Kasumi-1 (cell line): ENCODE measurements around the gene ARIH1.
A peak's percentile ranks its signal among the peaks of the same experiment; 100 is the strongest.

Experiments
- DNase-seq, 2 experiments: peaks; one replicate each; lab custom pipeline; 2025; lab: John Stamatoyannopoulos, UW

Gene ARIH1

GRCh38 chr15:72487070-72487797, 13.1 kb downstream of the ARIH1 start:
- DNase-seq = no peak

GRCh38 chr15:72488558-72488957, 14.4 kb downstream of the ARIH1 start:
- no peak for DNase-seq

GRCh38 chr15:72489943-72490554, 15.9 kb downstream of the ARIH1 start:
- DNase-seq = no peak

GRCh38 chr15:72491768-72492167, 17.6 kb downstream of the ARIH1 start:
- DNase-seq = no peak

- DNase-seq = no peak
These were observed 18.6 kb downstream of the ARIH1 start for GRCh38 chr15:72492733-72493132.

GRCh38 chr15:72493220-72493619, 19.1 kb downstream of the ARIH1 start:
- no peak for DNase-seq

- DNase-seq = no peak
These were observed 20.9 kb downstream of the ARIH1 start for GRCh38 chr15:72495007-72495406.

- no peak for DNase-seq
These were observed 22.7 kb downstream of the ARIH1 start for GRCh38 chr15:72496783-72497182.

- DNase-seq = no peak
These were observed 23.3 kb downstream of the ARIH1 start for GRCh38 chr15:72497402-72497801.

- no peak for DNase-seq
These were observed 28.2 kb downstream of the ARIH1 start for GRCh38 chr15:72502220-72502809.

GRCh38 chr15:72503147-72503546, 29.0 kb downstream of the ARIH1 start:
- DNase-seq = peak; percentile 37 to 38

GRCh38 chr15:72507402-72508092, 33.4 kb downstream of the ARIH1 start:
- no peak for DNase-seq

- no peak for DNase-seq
These were observed 35.4 kb downstream of the ARIH1 start for GRCh38 chr15:72509484-72509883.

GRCh38 chr15:72511536-72511935, 37.4 kb downstream of the ARIH1 start:
- no peak for DNase-seq

- no peak for DNase-seq
These were observed 41.7 kb downstream of the ARIH1 start for GRCh38 chr15:72515591-72516389.

- DNase-seq = no peak
These were observed 42.6 kb downstream of the ARIH1 start for GRCh38 chr15:72516777-72517176.

GRCh38 chr15:72521682-72522081, 47.6 kb downstream of the ARIH1 start:
- DNase-seq = no peak

GRCh38 chr15:72532991-72533601, 59.0 kb downstream of the ARIH1 start:
- DNase-seq = no peak

GRCh38 chr15:72534523-72534922, 60.4 kb downstream of the ARIH1 start:
- no peak for DNase-seq

- DNase-seq = no peak
These were observed 61.8 kb downstream of the ARIH1 start for GRCh38 chr15:72535911-72536310.

GRCh38 chr15:72536506-72536905, 62.4 kb downstream of the ARIH1 start:
- DNase-seq = no peak

GRCh38 chr15:72538931-72539330, 64.8 kb downstream of the ARIH1 start:
- DNase-seq = no peak
